Suprapubic skin (tissue), 4 donors: ENCODE results near the gene ZNF808. TPM values are rescaled to one million over a fixed set of nuclear protein-coding genes. Genes with fewer than 3 reads are reported as not detected.
"Not testable (repeated sequence)": the region's sequence is repeated elsewhere in the genome, so short reads cannot be mapped to it uniquely, and the experiment has no call there.

Experiments used
- DNase-seq, 2 donors: peaks; one replicate each; pipeline ENCODE4 v3.0.0-alpha.2; 2019; ENCODE audit warnings: low spot score in 2 of 2
- H3K27ac ChIP-seq: fragments of 200-600 bp; sonication (generic); one replicate; pipeline ENCODE4 v1.5.1; 2019
- H3K27me3 ChIP-seq: fragments of 200-600 bp; sonication (generic); one replicate; pipeline ENCODE4 v1.5.1; 2019
- H3K36me3 ChIP-seq: fragments of 200-600 bp; sonication (generic); one replicate; pipeline ENCODE4 v1.5.1; 2019
- H3K4me1 ChIP-seq: fragments of 200-600 bp; sonication (generic); one replicate; pipeline ENCODE4 v1.5.1; 2019
- H3K4me3 ChIP-seq: fragments of 200-600 bp; sonication (generic); one replicate; pipeline ENCODE4 v1.5.1; 2019; ENCODE audit warnings: mild to moderate bottlenecking
- H3K9me3 ChIP-seq: fragments of 200-600 bp; sonication (generic); one replicate; pipeline ENCODE4 v1.5.1; 2019
- CTCF ChIP-seq, 2 donors: fragments of 200-600 bp in 1 of 2; fragments of 450-650 bp in 1 of 2; sonication (generic) in 1 of 2; IDR thresholded peaks; one replicate each; pipeline ENCODE4 v1.5.1; 2016 to 2019; ENCODE audit warnings: antibody characterized with exemption in 2 of 2, mild to moderate bottlenecking in 1 of 2, moderate library complexity in 1 of 2
- EP300 ChIP-seq: sonication (generic); formaldehyde crosslinking; IDR thresholded peaks from one replicate; pipeline ENCODE4 v1.6.1; 2017; ENCODE audit warnings: antibody characterized with exemption
- POLR2A ChIP-seq, 2 donors: fragments of 450-650 bp; IDR thresholded peaks; one replicate each; pipeline ENCODE4 v1.6.1; 2017; ENCODE audit warnings: antibody characterized with exemption in 2 of 2, mild to moderate bottlenecking in 2 of 2, moderate library complexity in 2 of 2
- POLR2AphosphoS5 ChIP-seq, 3 donors: sonication (generic); formaldehyde crosslinking; IDR thresholded peaks; one replicate each; pipeline ENCODE4 v1.6.1; 2017; ENCODE audit warnings: antibody characterized with exemption in 3 of 3
- WGBS: methylation state at CpG from one replicate; pipeline ENCODE4 v1.1.5; 2018; 5-methylcytosine and 5-hydroxymethylcytosine counted together
- total RNA-seq, 4 donors: library from RNA; depleted of rRNA; stranded (reverse); fragments of >200 nt; gene quantifications; one replicate each; pipeline ENCODE4 v1.1.0, GENCODE V29; 2016

The ZNF808 gene
- total RNA-seq, 4 donors from 2014 or later: 15.4 to 33.8 (median 18.4) TPM

GRCh38 chr19:52541608-52542007, 14.1 kb downstream of the ZNF808 start:
- Histone ChIP-seq H3K4me3 (no peak overlapping the region), H3K27ac (no peak overlapping the region), H3K9me3 (no peaks in the 10 kb centered on the region), H3K27me3 (no peaks in the 10 kb centered on the region), H3K36me3 (peaks cover 44% of the 10 kb centered on the region), H3K4me1 (peaks cover 3% of the 10 kb centered on the region)
- TF ChIP-seq CTCF (IDR thresholded peaks at IDR 0.05) (no peak), POLR2A (IDR thresholded peaks at IDR 0.05) (no peak), EP300 (no peak), POLR2AphosphoS5 (IDR thresholded peaks at IDR 0.05) (no peak)
- WGBS: 88% methylated on average over 5 of the region's 5 CpGs
- no peak for DNase-seq

- peaks cover 53% of the 10 kb centered on the region for H3K36me3 ChIP-seq
- not testable (repeated sequence) for H3K27ac ChIP-seq, DNase-seq, H3K4me1 ChIP-seq, H3K4me3 ChIP-seq, H3K9me3 ChIP-seq, H3K27me3 ChIP-seq
- 72% methylated on average over 6 of the region's 6 CpGs for WGBS
Observed at GRCh38 chr19:52542541-52542940, 15.1 kb downstream of the ZNF808 start.

GRCh38 chr19:52542984-52543664, 15.7 kb downstream of the ZNF808 start:
- Histone ChIP-seq H3K27me3 (no peaks in the 10 kb centered on the region), H3K9me3 (no peaks in the 10 kb centered on the region), H3K4me1 (no peaks in the 10 kb centered on the region), H3K36me3 (peaks cover 59% of the 10 kb centered on the region), H3K27ac (no peak overlapping the region), H3K4me3 (no peak overlapping the region)
- TF ChIP-seq EP300 (no peak), POLR2AphosphoS5 (IDR thresholded peaks at IDR 0.05) (no peak), CTCF (IDR thresholded peaks at IDR 0.05) (no peak), POLR2A (IDR thresholded peaks at IDR 0.05) (no peak)
- DNase-seq: no peak
- 76% methylated on average over 8 of the region's 8 CpGs for WGBS

DNA sequence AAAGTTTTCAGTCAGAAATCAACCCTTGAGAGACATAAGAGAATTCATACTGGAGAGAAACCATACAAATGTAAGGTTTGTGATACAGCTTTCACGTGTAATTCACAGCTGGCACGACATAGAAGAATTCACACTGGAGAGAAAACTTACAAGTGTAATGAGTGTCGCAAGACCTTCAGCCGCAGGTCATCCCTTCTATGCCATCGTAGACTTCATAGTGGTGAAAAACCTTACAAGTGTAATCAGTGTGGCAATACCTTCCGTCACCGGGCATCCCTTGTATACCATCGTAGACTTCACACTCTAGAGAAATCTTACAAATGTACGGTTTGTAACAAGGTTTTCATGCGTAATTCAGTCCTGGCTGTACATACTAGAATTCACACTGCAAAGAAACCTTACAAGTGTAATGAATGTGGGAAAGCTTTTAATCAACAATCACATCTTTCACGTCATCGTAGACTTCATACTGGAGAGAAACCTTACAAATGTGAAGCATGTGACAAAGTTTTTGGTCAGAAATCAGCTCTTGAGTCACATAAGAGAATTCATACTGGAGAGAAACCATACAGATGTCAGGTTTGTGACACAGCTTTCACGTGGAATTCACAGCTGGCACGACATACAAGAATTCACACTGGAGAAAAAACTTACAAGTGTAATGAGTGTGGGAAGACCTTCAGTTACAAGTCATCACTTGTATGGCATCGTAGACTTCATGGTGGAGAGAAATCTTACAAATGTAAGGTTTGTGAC, 26.9 kb downstream of the ZNF808 start:
- H3K36me3 ChIP-seq: peaks cover 88% of the 10 kb centered on the region

GRCh38 chr19:52557231-52557995, 29.9 kb downstream of the ZNF808 start:
- Histone ChIP-seq H3K4me3 (no peak overlapping the region), H3K27me3 (no peaks in the 10 kb centered on the region), H3K36me3 (peaks cover 79% of the 10 kb centered on the region), H3K9me3 (peaks cover 59% of the 10 kb centered on the region), H3K27ac (no peak overlapping the region), H3K4me1 (no peaks in the 10 kb centered on the region)
- 97% methylated on average over 16 of the region's 16 CpGs for WGBS
- TF ChIP-seq CTCF (IDR thresholded peaks at IDR 0.05) (no peak), POLR2A (IDR thresholded peaks at IDR 0.05) (no peak), POLR2AphosphoS5 (IDR thresholded peaks at IDR 0.05) (no peak), EP300 (no peak)
- no peak for DNase-seq

More for the DNA sequence above, 26.9 kb downstream of the ZNF808 start:
- TF ChIP-seq CTCF (IDR thresholded peaks at IDR 0.05): no peak
- no peak for TF ChIP-seq POLR2AphosphoS5 (IDR thresholded peaks at IDR 0.05)
- no peak for TF ChIP-seq EP300
- no peak for TF ChIP-seq POLR2A (IDR thresholded peaks at IDR 0.05)
- no peak for DNase-seq
- Histone ChIP-seq H3K4me3 (no peak overlapping the region), H3K27ac (no peak overlapping the region), H3K4me1 (no peaks in the 10 kb centered on the region), H3K9me3 (peaks cover 56% of the 10 kb centered on the region), H3K27me3 (no peaks in the 10 kb centered on the region)
- WGBS: 94% methylated on average over 15 of the region's 15 CpGs

GRCh38 chr19:52558732-52559445, 31.4 kb downstream of the ZNF808 start:
- H3K36me3 ChIP-seq: peaks cover 78% of the 10 kb centered on the region
- H3K27me3 ChIP-seq, H3K4me1 ChIP-seq, H3K27ac ChIP-seq, H3K4me3 ChIP-seq, DNase-seq: not testable (repeated sequence)
- 79% methylated on average over 5 of the region's 5 CpGs for WGBS
- H3K9me3 ChIP-seq: peaks cover 57% of the 10 kb centered on the region

- H3K27me3 ChIP-seq, H3K4me3 ChIP-seq, H3K4me1 ChIP-seq, DNase-seq, H3K27ac ChIP-seq: not testable (repeated sequence)
- Histone ChIP-seq H3K36me3 (peaks cover 60% of the 10 kb centered on the region), H3K9me3 (peaks cover 35% of the 10 kb centered on the region)
- WGBS: 98% methylated on average over 8 of the region's 8 CpGs
Observed at GRCh38 chr19:52561611-52562010, 34.1 kb downstream of the ZNF808 start.
